Left ventricle myocardium inferior (tissue), 1 donor: ENCODE data around the gene VRTN. TPM values are rescaled to one million over a fixed set of nuclear protein-coding genes. Genes with fewer than 3 reads are reported as not detected.
A peak's percentile ranks its signal among the peaks of the same experiment; 100 is the strongest.

ENCODE experiments used
- DNase-seq: peaks from one replicate; pipeline ENCODE4 v3.0.0-alpha.2; 2020
- H3K27ac ChIP-seq: fragments of 200-600 bp; replicated peaks from 2 replicates; pipeline ENCODE4 v1.8.0; 2021
- H3K27me3 ChIP-seq: fragments of 200-600 bp; 2 replicates; pipeline ENCODE4 v1.8.0; 2021; ENCODE audit warnings: low read depth
- H3K36me3 ChIP-seq: fragments of 200-600 bp; 2 replicates; pipeline ENCODE4 v1.8.0; 2021
- H3K4me1 ChIP-seq: fragments of 200-600 bp; 2 replicates; pipeline ENCODE4 v1.8.0; 2021
- H3K4me3 ChIP-seq: fragments of 200-600 bp; 2 replicates; pipeline ENCODE4 v1.8.0; 2021; ENCODE audit warnings: mild to moderate bottlenecking, moderate library complexity
- H3K9me3 ChIP-seq: fragments of 200-600 bp; replicated peaks from 2 replicates; pipeline ENCODE4 v1.8.0; 2021
- CTCF ChIP-seq: fragments of 200-600 bp; IDR thresholded peaks from 2 replicates; pipeline ENCODE4 v1.8.0; 2021; ENCODE audit warnings: antibody characterized with exemption, mild to moderate bottlenecking, borderline replicate concordance
- intact Hi-C: fragments of 100-400 bp; cut with micrococcal nuclease; formaldehyde crosslinking; loops from one replicate; pipeline ENCODE4 v1.11.0; 2022
- long read RNA-seq: library from polyadenylated mRNA; unstranded; transcript quantifications from one replicate; pipeline ENCODE4 v2.0.0, GENCODE V29; 2021
- total RNA-seq: library from RNA; stranded (reverse); fragmentation: NEBNext Ultra II Directional; extraction: Animal tissue kit (Norgen Biotek cat#: 25700); gene quantifications from one replicate; pipeline ENCODE4 v1.2.1, GENCODE V29; 2021
- donor health status: DM: no; HTN: yes; CAD: no; lungs with severe emphysema.

VRTN gene
- not detected for total RNA-seq
- long read RNA-seq: 0 reads

GRCh38 chr14:74348241-74348734 lies at the start of gene VRTN:
VRTN (plus strand) TSS chr14:74348471; CDS start chr14:74356784, 8,313 bp downstream.
- Histone ChIP-seq H3K9me3 (no peaks in the 10 kb centered on the region), H3K4me1 (no peaks in the 10 kb centered on the region), H3K36me3 (no peaks in the 10 kb centered on the region), H3K27ac (no peak within 1 kb of the TSS), H3K4me3 (no peak within 1 kb of the TSS), H3K27me3 (peaks cover 88% of the 10 kb centered on the region)
- no peak for TF ChIP-seq CTCF
- intact Hi-C loops: no loop called here
- no peak for DNase-seq

GRCh38 chr14:74299061-74299545 lies 49.2 kb upstream of the VRTN start:
- no peaks in the 10 kb centered on the region for H3K27me3 ChIP-seq
- intact Hi-C loops: no loop called here
- H3K36me3 ChIP-seq: peaks cover 56% of the 10 kb centered on the region
- peak overlapping the region; percentile 79 for H3K27ac ChIP-seq
- peaks cover 52% of the 10 kb centered on the region for H3K4me1 ChIP-seq
- no peaks in the 10 kb centered on the region for H3K9me3 ChIP-seq
- DNase-seq: no peak
- peak overlapping the region; percentile 14 for H3K4me3 ChIP-seq
- no peak for TF ChIP-seq CTCF

GRCh38 chr14:74301594-74302151 lies 46.6 kb upstream of the VRTN start:
- H3K36me3 ChIP-seq: peaks cover 32% of the 10 kb centered on the region
- H3K4me1 ChIP-seq: peaks cover 52% of the 10 kb centered on the region
- no peaks in the 10 kb centered on the region for H3K9me3 ChIP-seq

GRCh38 chr14:74302152-74302628 lies 46.1 kb upstream of the VRTN start:
- Histone ChIP-seq H3K9me3 (no peaks in the 10 kb centered on the region), H3K27ac (peak overlapping the region; percentile 94), H3K27me3 (no peaks in the 10 kb centered on the region), H3K4me3 (peak overlapping the region; percentile 98), H3K4me1 (peaks cover 52% of the 10 kb centered on the region), H3K36me3 (peaks cover 28% of the 10 kb centered on the region)
- DNase-seq: no peak
- peak; percentile 54 for TF ChIP-seq CTCF
- intact Hi-C loops: no loop called here

More at GRCh38 chr14:74301594-74302151, 46.6 kb upstream of the VRTN start:
- Histone ChIP-seq H3K4me3 (peak overlapping the region; percentile 98), H3K27me3 (no peaks in the 10 kb centered on the region), H3K27ac (peak overlapping the region; percentile 94)
- no peak for DNase-seq
- no peak for TF ChIP-seq CTCF
- intact Hi-C loops: no loop called here

GRCh38 chr14:74302634-74303569 lies 45.4 kb upstream of the VRTN start, which contains the start of gene ABCD4:
ABCD4 (minus strand) TSS chr14:74302934; CDS start chr14:74302912, 22 bp downstream.
- intact Hi-C loops: no loop called here
- Histone ChIP-seq H3K9me3 (no peaks in the 10 kb centered on the region), H3K27ac (peak within 1 kb of the TSS; percentile 94), H3K36me3 (peaks cover 21% of the 10 kb centered on the region), H3K27me3 (no peaks in the 10 kb centered on the region), H3K4me1 (peaks cover 51% of the 10 kb centered on the region), H3K4me3 (peak within 1 kb of the TSS; percentile 98)
- peak; percentile 95 for DNase-seq
- peak; percentile 53 for TF ChIP-seq CTCF
